Measurements from ENCODE around the gene PTEN.

The PTEN gene

GRCh38 chr10:87935290-87936141, 72.1 kb downstream of the PTEN start:
- TF ChIP-seq, protein P1, sequence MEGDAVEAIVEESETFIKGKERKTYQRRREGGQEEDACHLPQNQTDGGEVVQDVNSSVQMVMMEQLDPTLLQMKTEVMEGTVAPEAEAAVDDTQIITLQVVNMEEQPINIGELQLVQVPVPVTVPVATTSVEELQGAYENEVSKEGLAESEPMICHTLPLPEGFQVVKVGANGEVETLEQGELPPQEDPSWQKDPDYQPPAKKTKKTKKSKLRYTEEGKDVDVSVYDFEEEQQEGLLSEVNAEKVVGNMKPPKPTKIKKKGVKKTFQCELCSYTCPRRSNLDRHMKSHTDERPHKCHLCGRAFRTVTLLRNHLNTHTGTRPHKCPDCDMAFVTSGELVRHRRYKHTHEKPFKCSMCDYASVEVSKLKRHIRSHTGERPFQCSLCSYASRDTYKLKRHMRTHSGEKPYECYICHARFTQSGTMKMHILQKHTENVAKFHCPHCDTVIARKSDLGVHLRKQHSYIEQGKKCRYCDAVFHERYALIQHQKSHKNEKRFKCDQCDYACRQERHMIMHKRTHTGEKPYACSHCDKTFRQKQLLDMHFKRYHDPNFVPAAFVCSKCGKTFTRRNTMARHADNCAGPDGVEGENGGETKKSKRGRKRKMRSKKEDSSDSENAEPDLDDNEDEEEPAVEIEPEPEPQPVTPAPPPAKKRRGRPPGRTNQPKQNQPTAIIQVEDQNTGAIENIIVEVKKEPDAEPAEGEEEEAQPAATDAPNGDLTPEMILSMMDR (IDR thresholded peaks at IDR 0.05; ENCODE audit: insufficient read depth, low read depth, low read length, missing control alignments): no peak
- DNase-seq (ENCODE audit: low read depth): no peak

GRCh38 chr10:87940210-87940609, 76.8 kb downstream of the PTEN start:
- no peak overlapping the region for H3K4me3 ChIP-seq (ENCODE audit: low read length)
- DNase-seq (ENCODE audit: low read depth): no peak
- TF ChIP-seq, protein P1 (IDR thresholded peaks at IDR 0.05; ENCODE audit: insufficient read depth, low read depth, low read length, missing control alignments): no peak

More at GRCh38 chr10:87935290-87936141, 72.1 kb downstream of the PTEN start:
- H3K4me3 ChIP-seq (ENCODE audit: low read length): no peak overlapping the region

DNA sequence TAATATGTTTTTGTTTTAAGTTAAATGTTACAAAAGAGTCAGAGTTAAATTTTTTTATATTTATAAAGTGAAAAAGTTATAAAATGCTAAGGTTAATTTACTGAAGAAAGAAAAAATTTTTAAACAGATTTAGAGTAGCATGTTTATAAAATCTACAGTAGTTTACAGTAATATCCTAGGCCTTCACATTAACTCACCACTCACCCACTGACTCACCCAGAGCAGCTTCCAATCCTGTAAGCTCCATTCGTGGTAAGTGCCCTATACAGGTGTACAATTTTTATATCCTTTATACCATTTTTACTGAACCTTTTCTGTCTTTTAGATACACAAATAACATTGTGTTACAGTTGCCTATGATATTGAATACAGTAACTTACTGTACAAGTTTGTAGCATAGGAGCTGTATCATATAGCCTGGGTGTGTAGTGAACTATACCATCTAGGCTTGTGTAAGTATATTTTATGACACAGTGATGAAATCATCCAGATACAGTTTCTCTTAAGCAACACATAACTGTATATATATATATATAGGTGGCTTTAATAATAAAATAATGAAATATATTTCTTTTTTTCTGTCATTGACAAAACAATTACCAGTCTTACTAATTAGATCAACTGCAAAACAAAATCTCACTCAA, 79.6 kb downstream of the PTEN start:
- DNase-seq (ENCODE audit: low read depth): peak; percentile 45
- H3K4me3 ChIP-seq (ENCODE audit: low read length): no peak overlapping the region
- TF ChIP-seq, protein P1 (IDR thresholded peaks at IDR 0.05; ENCODE audit: insufficient read depth, low read depth, low read length, missing control alignments): no peak

DNA sequence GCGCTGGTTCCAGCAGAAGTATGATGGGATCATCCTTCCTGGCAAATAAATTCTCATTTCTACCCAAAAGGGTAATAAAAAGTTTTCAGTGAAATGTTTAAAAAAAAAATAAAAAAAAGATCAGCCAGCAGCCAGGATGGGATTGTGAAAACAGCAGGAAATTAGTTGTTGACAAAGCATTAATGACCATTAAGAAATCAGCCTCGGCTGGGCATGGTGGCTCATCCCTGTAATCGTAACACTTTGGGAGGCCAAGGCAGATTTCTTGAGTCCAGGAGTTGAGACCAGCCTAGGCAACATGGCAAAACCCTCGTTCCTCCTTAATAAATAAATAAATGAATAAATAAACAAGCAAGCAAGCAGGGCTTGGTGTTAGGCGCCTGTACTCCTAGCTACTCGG, 82.6 kb downstream of the PTEN start:
- TF ChIP-seq, protein P1 (IDR thresholded peaks at IDR 0.05; ENCODE audit: insufficient read depth, low read depth, low read length, missing control alignments): no peak
- no peak for DNase-seq (ENCODE audit: low read depth)
- no peak overlapping the region for H3K4me3 ChIP-seq (ENCODE audit: low read length)

- DNase-seq (ENCODE audit: low read depth): no peak
- no peak overlapping the region for H3K4me3 ChIP-seq (ENCODE audit: low read length)
- TF ChIP-seq, protein P1 (IDR thresholded peaks at IDR 0.05; ENCODE audit: insufficient read depth, low read depth, low read length, missing control alignments): no peak
These were observed 89.2 kb downstream of the PTEN start for GRCh38 chr10:87952612-87953011.

GRCh38 chr10:87956055-87956454, 92.6 kb downstream of the PTEN start:
- no peak overlapping the region for H3K4me3 ChIP-seq (ENCODE audit: low read length)
- TF ChIP-seq, protein P1 (IDR thresholded peaks at IDR 0.05; ENCODE audit: insufficient read depth, low read depth, low read length, missing control alignments): no peak
- DNase-seq (ENCODE audit: low read depth): no peak

All from epithelial cell of esophagus (primary cell).